T47D (cell line): Measurements from ENCODE around the gene IMPDH1.

Source experiments
- DNase-seq, 2 experiments: peaks; one replicate each; pipeline versions ENCODE4 v3.0.0 to v3.0.0-alpha.2; 2011 to 2012; ENCODE audit warnings: low read depth in 1 of 2, low spot score in 1 of 2
- JUND ChIP-seq: IDR thresholded peaks from 2 replicates; pipeline ENCODE4 v1.6.1; 2012; ENCODE audit warnings: low read depth
- in situ Hi-C: cut with HindIII; loops from 2 replicates; pipeline ENCODE4 v1.10.0; 2016; ENCODE audit warnings: low sequenced_read_pairs, low pct_unique_long_range_greater_than_20kb

The IMPDH1 gene

DNA sequence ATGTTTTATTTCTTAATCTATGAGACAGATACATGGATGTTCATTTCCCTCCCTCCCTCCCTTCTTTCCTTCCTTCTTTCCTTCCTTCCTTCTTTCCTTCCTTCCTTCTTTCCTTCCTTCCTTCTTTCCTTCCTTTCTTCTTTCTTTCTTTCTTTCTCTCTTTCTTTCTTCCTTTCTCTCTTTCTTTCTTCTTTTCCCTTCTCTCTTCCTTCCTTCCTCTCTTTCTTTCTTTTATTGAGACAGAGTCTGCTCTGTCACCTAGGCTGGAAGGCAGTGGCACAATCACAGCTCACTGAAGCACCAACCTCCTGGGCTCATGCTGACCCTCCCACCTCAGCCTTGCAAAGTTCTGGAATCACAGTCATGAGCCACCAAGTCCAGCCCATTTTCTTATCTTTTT lies 42.8 kb downstream of the IMPDH1 start:
- in situ Hi-C loops: no loop called here

DNA sequence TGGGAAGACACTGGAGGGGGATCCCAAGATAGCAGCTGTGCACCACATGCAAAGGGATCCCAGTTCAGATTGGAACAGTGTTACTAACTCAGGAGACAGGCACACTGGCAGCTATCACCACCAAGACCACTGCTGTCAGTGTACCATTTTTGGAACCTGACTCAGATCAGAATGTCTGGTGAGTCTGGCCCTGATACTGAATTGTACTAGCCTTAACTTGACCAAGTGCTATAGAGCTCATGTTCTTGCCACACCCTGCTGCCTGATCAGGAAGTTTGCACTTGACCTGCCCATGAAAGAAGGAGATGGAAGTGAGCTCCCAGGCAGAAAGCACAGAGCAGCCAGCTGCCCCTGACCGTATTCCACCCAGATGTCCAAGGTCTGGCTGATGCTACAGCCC lies 43.5 kb downstream of the IMPDH1 start:
- no peak for TF ChIP-seq JUND
- in situ Hi-C loops: no loop called here
- DNase-seq: no peak

More for the DNA sequence above, 42.8 kb downstream of the IMPDH1 start:
- no peak for DNase-seq
- no peak for TF ChIP-seq JUND

DNA sequence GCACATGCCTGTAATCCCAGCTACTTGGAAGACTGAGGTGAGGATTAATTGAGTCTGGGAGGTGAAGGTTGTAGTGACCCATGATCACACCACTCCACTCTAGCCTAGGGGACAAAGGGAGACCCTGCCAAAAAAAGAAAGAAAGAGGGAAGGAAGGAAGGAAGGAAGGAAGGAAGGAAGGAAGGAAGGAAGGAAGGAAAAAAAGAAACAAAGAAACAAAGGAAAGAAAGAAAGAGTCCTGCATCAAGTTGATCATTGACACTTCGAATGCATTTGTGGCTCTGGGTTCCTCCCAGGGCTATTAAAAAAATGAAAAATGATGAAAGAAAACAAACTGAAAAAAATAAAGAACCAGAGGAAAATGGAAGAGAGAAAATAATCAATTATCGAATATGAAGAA lies 44.4 kb downstream of the IMPDH1 start:
- no peak for DNase-seq
- no peak for TF ChIP-seq JUND
- in situ Hi-C loops: no loop called here

DNA sequence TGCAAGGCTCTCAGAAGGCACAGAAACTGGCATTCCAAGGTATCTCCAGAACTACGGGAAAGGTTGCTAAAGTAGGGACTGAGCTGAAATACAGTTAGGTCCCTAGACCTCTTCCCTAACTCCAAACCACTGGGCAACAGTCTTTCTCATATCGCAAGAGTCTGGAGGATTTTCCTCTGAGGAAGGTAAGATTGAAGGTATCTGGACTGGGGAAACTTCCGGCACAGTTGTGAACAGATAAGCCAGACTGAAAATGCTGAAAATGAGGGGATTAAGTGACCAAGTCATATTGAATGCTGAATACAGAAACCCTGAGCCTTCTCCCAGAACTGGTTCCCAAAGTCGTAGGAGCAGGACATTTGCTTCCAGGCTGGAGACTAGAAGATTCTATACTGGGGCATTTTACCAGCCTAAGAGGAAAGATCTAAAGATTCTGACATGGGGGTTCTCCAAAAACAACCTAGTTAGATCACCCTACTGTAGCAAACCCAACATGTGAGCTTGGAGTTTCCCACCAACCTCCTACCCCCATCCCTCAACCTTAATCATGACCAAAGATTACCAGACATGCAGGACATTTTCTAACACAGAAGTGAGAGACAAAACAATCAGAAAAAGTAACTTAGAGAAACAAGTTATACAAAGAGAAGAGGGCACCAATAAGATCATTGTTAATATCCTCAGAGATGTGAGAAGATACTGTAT lies 45.5 kb downstream of the IMPDH1 start:
- TF ChIP-seq JUND: no peak
- in situ Hi-C loops: no loop called here
- no peak for DNase-seq

DNA sequence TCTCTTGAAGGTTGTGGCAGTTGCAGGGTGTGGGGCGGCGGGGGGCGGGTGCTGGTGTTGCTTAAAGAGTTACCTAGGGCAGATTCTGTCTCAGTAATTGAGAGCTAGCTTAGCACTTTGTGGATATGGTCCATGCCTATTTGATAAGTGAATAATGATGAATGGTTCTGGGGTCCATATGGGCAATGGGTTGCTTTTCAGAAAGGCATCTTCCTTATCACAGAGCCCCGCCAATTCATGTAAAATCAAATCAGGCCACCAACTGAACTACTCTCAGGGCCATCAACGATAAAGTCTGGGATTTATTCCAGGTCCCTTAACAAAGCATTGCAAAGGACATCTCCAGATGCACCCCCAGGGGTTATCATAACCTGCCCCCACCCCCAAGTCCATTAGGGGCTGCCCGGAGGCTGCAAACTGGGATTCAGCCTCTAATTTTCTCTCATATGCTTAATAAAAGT lies 46.5 kb downstream of the IMPDH1 start:
- DNase-seq: no peak
- in situ Hi-C loops: no loop called here
- no peak for TF ChIP-seq JUND

DNA sequence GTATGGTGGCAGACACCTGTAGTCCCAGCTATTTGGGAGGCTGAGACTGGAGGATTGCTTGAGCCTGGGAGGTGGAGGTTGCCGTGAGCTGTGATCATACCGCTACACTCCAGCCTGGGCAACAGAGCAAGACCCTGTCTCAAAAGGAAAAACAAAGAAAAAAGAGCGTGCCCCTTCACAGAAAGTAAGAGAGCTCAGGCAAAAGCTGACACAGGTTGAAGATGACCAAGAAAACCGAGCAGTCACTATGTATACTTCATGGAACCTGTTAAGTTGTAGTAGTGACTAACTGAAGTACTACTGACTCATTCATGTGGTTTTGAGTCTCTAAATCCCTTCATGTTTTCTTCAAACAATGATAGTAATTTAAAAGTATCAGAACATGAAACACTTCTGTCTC lies 47.1 kb downstream of the IMPDH1 start:
- no peak for TF ChIP-seq JUND
- DNase-seq: no peak
- in situ Hi-C loops: no loop called here

DNA sequence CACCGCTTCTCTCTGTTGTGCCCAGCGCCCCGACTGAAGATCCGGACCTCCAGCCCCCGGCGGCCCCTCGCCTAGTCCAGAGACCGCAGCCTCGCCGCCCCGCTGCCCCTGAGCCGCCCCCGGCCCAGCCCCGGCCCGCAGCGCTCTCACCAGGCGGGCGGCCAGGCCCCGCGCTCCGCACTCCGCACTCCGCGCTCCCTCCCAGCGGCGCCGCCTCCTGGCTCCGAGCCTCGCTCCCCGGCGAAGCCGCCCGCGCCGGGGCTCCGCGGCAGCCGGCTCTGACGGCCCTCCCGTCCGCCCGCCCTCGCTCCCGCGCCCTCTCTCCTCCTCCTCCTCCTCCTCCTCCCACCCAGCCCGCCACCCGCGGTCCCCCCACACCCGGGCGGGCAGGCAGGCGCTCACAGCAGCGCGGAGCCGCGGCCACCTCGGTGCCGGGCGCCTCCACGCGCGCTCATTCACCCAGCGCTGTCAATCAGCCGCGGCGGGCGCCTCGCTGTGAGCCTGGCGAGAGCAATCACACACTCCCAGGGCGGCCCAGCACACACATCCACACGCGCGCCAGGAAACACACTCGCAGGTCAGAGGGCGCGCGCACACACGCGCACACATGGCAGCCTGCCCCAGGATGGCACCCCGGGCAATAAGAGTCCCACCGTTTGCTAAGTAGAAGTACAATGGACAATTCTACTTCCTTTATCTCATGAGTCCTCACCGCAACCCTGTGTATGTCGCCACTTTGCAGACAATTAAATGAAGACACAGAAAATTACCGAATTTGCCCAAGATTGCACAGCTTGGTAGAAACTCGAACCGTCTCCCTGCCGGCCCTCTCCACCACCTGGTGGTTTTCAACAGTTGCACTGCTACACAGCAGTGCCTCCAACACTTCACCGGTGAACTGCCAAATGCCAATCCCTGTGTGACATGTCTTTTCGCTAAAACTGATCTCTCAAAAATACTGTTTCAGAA lies 48.1 kb downstream of the IMPDH1 start, which contains the start of gene PRRT4:
PRRT4 (minus strand) TSS at position 280 of the 969 bp plus-strand sequence.
- in situ Hi-C loops: no loop called here
- peak; percentile 20 to 64 for DNase-seq
- TF ChIP-seq JUND: no peak

DNA sequence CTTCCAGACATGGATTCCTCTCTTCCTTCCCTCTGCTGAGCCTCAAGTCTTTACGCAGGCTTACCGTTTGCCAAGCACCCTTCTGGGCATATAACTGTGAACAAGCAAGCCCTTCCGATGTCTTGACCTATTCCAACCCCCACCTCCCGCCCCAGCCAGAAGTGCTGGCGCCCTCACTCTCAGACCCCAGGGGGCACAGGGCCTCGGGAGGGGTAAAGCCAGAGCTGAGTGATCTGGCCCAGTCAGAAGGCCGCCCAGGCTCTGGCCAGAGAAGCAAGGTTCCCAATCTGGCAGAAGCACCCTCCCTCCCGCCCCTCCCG lies 49.5 kb downstream of the IMPDH1 start:
- no peak for TF ChIP-seq JUND
- in situ Hi-C loops: no loop called here
- no peak for DNase-seq

DNA sequence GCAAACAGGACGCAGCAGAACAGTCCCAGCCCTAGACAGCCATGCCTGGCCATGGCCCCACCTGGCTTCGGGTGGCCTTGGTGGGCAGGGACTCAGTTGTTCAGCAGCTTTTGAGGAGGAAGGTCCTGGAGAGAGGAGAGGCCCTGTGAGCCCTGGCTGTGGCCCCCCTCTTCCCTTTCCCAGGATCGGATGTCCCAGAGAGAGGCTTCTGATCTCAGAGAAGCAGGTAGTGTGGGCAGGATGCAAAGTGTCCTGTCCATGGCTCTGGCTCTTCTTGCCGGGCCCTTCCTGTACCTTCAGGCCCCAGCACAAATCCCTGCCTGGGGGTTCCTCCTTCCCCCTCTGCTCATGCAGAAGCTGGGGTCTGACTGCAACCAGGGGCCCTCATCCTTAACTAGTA lies 49.8 kb downstream of the IMPDH1 start:
- no peak for TF ChIP-seq JUND
- in situ Hi-C loops: no loop called here
- DNase-seq: no peak

DNA sequence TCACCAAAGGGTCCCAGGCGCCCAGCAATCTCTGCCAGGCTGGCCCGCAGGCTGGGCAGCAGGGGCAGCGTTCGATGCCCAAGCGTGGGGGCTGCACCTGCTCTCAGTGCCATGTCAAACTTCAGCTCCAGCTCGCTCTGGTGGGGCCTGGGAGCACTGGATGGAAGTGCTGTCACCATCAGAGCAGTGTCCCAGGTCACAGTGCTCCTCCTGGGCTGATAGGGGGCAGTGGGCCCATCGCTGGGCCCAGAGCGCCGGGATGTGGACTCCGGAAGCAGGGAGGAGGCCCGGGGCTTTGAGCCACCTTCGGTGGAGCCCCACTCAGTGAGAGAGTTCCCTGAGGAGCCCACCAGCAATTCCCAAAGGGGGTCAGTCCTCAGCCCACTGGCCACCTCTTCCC lies 50.4 kb downstream of the IMPDH1 start:
- DNase-seq: no peak
- in situ Hi-C loops: no loop called here
- no peak for TF ChIP-seq JUND

DNA sequence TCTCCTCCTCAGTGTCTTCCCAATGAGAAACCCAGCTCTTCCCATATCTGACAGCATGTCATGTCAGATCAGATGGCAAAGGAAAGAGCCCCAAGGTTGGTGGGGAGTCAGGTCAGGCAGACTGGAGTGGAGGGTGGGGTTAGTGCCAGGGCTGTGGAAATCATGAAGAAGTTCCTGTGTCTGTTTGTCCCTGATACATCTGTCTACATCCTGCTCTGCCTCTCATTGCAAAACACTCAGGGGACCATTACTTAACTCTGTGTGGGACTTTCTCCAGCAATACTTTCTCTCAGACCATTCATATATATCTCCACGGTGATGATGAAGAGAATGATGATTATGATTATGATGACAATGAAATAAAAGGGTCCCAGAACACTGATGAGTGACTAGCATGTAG lies 51.5 kb downstream of the IMPDH1 start:
- no peak for DNase-seq
- no peak for TF ChIP-seq JUND
- in situ Hi-C loops: no loop called here

DNA sequence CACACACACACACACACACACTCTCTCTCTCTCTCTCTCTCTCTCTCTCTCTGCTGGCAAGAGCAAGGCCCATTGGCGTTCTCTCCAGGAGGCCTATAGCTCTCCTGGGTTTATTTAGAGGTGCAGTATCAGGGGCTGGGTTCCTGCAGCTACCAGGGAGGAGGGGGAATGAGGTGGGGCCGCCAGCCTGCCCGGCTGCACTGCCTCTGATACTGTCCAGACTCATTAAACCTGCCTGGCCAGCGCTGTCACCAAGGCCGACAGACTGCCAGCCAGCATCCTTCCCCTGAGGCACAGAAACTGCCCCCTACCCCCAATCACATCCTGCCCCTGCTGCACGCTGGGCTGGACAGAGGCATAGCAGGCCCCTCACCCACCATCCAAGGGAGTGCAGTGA lies 52.6 kb downstream of the IMPDH1 start:
- no peak for DNase-seq
- no peak for TF ChIP-seq JUND
- in situ Hi-C loops: no loop called here

DNA sequence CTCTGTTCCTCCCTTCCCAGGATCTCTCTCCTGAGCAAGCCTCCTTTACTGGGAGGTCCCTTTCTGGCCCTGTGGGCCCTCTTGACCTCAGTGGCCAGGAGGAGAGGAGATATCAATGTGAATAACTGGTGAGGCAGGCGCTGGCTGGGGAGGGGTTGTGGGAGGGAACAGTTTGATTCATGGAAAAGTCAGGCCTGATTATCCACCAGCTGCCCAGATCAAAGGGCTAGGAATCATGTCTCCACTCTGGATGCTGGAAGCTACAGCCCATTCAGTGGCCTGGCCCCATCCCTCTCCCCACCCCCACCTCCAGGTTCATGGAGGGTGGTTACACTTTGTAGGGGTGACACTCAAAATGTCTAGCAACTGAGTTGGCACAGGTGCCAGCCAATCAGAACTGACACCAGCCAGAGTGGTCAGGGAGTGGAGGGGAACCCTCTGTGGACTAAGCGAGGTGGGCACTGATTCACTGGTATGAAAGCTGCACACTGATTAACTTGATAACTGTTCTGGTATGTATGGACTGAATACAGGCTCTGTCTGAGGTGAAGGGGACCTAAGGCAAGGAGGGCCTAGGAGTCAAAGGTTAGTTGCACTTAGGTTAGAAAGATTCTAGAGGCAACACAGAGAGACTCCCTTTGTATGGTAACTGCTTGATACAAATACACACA lies 53.1 kb downstream of the IMPDH1 start:
- TF ChIP-seq JUND: no peak
- DNase-seq: no peak
- in situ Hi-C loops: no loop called here
